G401 (cell line): ENCODE data around the gene ECT2. TPM values are rescaled to one million over a fixed set of nuclear protein-coding genes. Genes with fewer than 3 reads are reported as not detected.
"Not testable (repeated sequence)": the region's sequence is repeated elsewhere in the genome, so short reads cannot be mapped to it uniquely, and the experiment has no call there.

Experiments used
- DNase-seq: peaks from one replicate; pipeline ENCODE4 v3.0.0-alpha.2; 2015; ENCODE audit warnings: low spot score
- in situ Hi-C: cut with HindIII; loops from 2 replicates; pipeline ENCODE4 v1.10.0; 2016; ENCODE audit warnings: low sequenced_read_pairs, mixed read lengths
- total RNA-seq: library from RNA; depleted of rRNA; stranded (reverse); fragments of >200 nt; shearing (Covaris generic); gene quantifications from 2 replicates; pipeline ENCODE4 v1.2.3, GENCODE V29; 2014; rRNA removed

ECT2 gene
- total RNA-seq, 1 experiment from 2014 or later, result 90.0 TPM

DNA sequence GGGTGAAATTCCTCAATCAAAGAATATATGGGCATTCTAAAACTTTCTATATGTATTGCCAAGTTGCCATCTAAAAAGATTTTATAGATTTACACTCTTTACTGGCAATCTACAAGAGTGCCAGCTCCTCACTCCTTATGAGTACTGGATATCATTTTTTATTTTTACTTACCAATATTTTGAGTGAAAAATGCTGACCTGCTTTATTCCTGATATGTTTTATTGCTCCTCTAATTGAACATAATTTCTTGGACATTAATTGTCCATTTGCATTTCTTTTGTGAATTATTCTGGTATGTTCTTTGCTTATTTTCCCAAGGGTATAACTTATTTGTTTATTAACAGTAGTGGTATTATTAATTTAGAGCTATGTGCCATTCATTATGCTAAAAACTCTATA lies 96.8 kb downstream of the ECT2 start:
- no peak for DNase-seq
- in situ Hi-C loops, result no loop called here

DNA sequence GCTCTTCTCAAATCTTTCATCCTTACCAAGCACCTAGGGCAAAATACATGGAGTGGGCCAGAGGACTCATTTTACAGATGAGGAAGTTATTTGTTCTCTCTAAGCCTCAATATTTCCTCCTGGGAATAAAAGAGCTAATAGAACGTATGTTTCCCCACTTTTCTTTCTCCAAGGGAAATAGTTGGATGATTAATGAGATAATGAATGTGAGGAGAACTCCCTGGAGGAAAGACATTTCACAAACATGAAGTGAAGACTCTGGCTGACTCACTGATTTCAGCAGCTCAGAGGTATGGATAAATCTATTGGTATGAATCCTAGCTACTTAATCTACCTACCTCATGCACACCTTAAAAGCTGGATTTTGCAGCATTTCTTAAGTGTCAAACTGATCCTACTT lies 98.4 kb downstream of the ECT2 start:
- in situ Hi-C loops, result no loop called here
- no peak for DNase-seq

DNA sequence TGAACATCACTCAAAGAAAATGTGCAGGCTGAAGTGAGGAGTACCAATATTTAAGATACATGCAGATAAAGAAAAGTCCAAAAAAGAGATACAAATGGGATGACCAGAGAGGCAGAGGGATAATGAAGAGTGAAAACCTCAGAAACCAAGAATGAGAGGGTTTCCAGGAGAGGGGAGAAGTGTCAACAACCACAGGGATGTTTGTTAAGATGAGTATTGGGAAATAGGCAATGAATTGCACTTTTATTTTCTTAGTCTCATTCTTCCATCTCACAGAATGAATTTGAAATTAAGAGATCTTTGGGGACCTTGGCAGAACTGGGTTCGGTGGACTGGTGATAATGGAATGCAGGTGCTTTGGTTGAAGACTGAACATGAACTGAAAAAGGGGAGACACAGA lies 102.5 kb downstream of the ECT2 start:
- in situ Hi-C loops, result no loop called here

DNA sequence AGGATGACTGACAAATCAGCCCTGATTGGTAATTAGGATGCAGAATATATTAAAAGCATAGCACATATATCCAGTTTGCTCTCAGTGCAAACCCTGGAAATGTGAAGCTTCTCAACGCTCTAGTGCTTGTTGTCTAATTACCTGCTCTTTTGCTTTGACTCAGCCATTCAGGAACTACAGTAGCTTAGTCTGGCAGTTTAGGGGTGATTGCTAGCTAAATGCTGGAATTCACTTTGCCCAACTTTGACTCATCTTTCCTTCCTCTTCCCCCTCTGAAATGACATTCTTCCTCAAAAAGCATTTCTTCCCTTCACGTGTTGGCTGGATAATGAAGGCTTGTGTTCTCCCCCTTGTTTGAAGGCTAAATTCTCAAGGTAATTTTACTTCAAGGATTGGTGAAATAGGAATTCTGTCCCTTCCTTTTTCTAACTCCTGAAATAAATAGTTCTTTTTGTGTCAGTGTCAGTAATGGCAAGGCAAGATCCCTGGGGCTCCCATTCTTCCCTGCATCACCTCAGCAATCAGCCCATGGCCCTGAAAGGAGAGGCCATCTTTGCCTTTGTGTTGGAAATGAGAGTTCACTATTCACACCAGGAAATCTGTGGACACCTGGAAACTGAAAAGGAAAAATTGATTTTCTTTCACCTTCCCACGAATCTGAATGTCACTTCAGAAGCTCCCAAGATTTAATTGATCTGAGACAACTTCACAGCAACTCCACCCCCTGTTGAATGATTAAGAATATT lies 103.6 kb downstream of the ECT2 start:
- no peak for DNase-seq
- in situ Hi-C loops, result no loop called here

More for the DNA sequence above, 102.5 kb downstream of the ECT2 start:
- no peak for DNase-seq

- no peak for DNase-seq
- in situ Hi-C loops, result no loop called here
These were observed 104.5 kb downstream of the ECT2 start for GRCh38 chr3:172855037-172855436.

GRCh38 chr3:172856795-172857742 lies 106.5 kb downstream of the ECT2 start:
- in situ Hi-C loops, result no loop called here
- no peak for DNase-seq

GRCh38 chr3:172859041-172859440 lies 108.5 kb downstream of the ECT2 start:
- DNase-seq, result no peak
- in situ Hi-C loops, result no loop called here

DNA sequence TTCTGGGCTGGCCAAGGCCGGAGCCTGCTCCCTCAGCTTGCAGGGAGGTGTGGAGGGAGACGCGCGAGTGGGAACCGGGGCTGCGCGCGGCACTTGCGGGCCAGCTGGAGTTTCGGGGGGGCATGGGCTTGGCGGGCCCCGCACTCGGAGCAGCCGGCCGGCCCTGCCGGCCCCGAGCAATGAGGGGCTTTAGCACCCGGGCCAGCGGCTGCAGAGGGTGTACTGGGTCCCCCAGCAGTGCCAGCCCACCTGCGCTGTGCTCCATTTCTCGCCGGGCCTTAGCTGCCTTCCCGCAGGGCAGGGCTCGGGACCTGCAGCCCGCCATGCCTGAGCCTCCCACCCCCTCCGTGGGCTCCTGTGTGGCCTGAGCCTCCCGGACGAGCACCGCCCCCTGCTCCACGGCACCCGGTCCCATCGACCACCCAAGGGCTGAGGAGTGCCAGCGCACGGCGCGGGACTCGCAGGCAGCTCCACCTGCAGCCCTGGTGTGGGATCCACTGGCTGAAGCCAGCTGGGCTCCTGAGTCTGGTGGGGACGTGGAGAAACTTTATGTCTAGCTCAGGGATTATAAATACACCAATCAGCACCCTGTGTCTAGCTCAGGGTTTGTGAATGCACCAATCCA lies 116.3 kb downstream of the ECT2 start:
- in situ Hi-C loops, DNase-seq: not testable (repeated sequence)

- DNase-seq, result no peak
- in situ Hi-C loops, result no loop called here
These were observed 118.2 kb downstream of the ECT2 start for GRCh38 chr3:172868582-172869200.

DNA sequence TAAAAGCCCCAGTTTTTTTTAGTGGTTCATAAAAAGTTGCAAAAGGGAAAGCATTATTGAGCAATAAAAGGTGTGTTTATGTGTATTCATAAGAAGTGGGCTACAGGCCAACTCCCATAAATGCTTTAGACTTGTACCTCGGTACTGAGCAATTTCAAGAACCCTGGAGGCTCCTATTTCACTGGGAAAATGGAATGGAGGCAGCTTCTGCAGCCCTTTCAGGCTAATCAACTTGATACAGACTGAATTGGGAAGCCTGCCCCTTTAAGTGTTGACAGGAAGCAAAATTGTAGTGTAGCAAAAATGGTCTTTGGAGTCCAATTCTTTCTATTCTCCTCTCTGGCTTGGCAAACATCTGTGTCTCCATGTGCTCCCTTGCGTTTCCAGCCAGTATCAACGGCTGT lies 118.8 kb downstream of the ECT2 start:
- in situ Hi-C loops, result no loop called here
- no peak for DNase-seq

GRCh38 chr3:172869784-172870518 lies 119.4 kb downstream of the ECT2 start:
- in situ Hi-C loops, result no loop called here
- no peak for DNase-seq

Other genes starting within 250 kb of the ECT2 start
- gene TNFSF10, start 227.3 kb upstream of the ECT2 start, total RNA-seq, result not detected in 2 replicates
- 0.27 and 0.49 TPM in 2 replicates for gene NCEH1, start 39.7 kb upstream of the ECT2 start, total RNA-seq